IMR-90 (cell line): Measurements from ENCODE around the gene ARF1. TPM values are rescaled to one million over a fixed set of nuclear protein-coding genes. Genes with fewer than 3 reads are reported as not detected.

Experiments used
- ATAC-seq: fragments of 200-7000 bp; cut with Tn5 transposase; 2 replicates; pipeline ENCODE4 v1.9.1; 2020; ENCODE audit warnings: low read depth, mild to moderate bottlenecking, moderate library complexity
- BruUV-seq: library from RNA; stranded (reverse); fragments of 400-500 nt; replicated peaks from 2 replicates; lab custom pipeline; 2021; lab: Mats Ljungman, UMichigan
- CTCF ChIA-PET: fragments of 300-600 bp; formaldehyde crosslinking; extraction: SDS; loops from one replicate; lab custom pipeline; 2021; ENCODE audit warnings: antibody characterized with exemption; lab: Yijun Ruan, JAX
- POLR2A ChIA-PET: fragments of 300-600 bp; sonication (Branson Sonifier 250); formaldehyde crosslinking; loops from one replicate; lab custom pipeline; 2022; ENCODE audit warnings: antibody characterized with exemption; ENCODE audit not compliant: unreplicated experiment; lab: Charles Lee
- DNase-seq: peaks from one replicate; pipeline ENCODE4 v3.0.0; 2013
- H2AFZ ChIP-seq: replicated peaks from 2 replicates; pipeline ENCODE3; 2013; ENCODE audit warnings: low read length, mild to moderate bottlenecking; ENCODE audit not compliant: poor library complexity
- H2AK5ac ChIP-seq: 2 replicates; pipeline ENCODE4 v1.6.1; 2013; ENCODE audit warnings: low read depth, low read length, inconsistent platforms
- H2AK9ac ChIP-seq: replicated peaks from 2 replicates; pipeline ENCODE3; 2013; ENCODE audit warnings: mild to moderate bottlenecking, low read depth, low read length, moderate library complexity; ENCODE audit not compliant: poor library complexity
- H2BK120ac ChIP-seq: 2 replicates; pipeline ENCODE4 v1.6.1; 2013; ENCODE audit warnings: low read depth, low read length, inconsistent platforms
- H2BK15ac ChIP-seq: 3 replicates; pipeline ENCODE4 v1.6.1; 2013; ENCODE audit warnings: low read depth, low read length, inconsistent platforms
- H2BK20ac ChIP-seq: 2 replicates; pipeline ENCODE4 v1.6.1; 2013; ENCODE audit warnings: low read depth, mild to moderate bottlenecking, inconsistent platforms, low read length, moderate library complexity
- H2BK5ac ChIP-seq: 2 replicates; pipeline ENCODE4 v1.6.1; 2013; ENCODE audit warnings: mild to moderate bottlenecking, low read depth, low read length, inconsistent platforms; ENCODE audit not compliant: poor library complexity, severe bottlenecking
- H3K14ac ChIP-seq: replicated peaks from 2 replicates; pipeline ENCODE4 v1.6.1; 2013; ENCODE audit warnings: low read depth, low read length, inconsistent platforms
- H3K18ac ChIP-seq: 2 replicates; pipeline ENCODE4 v1.6.1; 2013; ENCODE audit warnings: low read depth, low read length, control low read depth
- H3K23ac ChIP-seq: 2 replicates; pipeline ENCODE4 v1.6.1; 2013; ENCODE audit warnings: low read depth, low read length, inconsistent platforms
- H3K27ac ChIP-seq: 2 replicates; pipeline ENCODE4 v1.5.1; 2013; ENCODE audit warnings: mild to moderate bottlenecking, control low read depth, low read length; ENCODE audit not compliant: insufficient read depth
- H3K27me3 ChIP-seq: 2 replicates; pipeline ENCODE4 v1.6.1; 2013; ENCODE audit warnings: low read length; ENCODE audit not compliant: control insufficient read depth, insufficient read depth
- H3K36me3 ChIP-seq: 2 replicates; pipeline ENCODE4 v1.6.1; 2013; ENCODE audit warnings: low read length, mixed read lengths; ENCODE audit not compliant: control insufficient read depth, insufficient read depth
- H3K4ac ChIP-seq: 2 replicates; pipeline ENCODE4 v1.6.1; 2013; ENCODE audit warnings: low read depth, low read length, inconsistent platforms
- H3K4me1 ChIP-seq: 2 replicates; pipeline ENCODE4 v1.6.1; 2013; ENCODE audit warnings: low read length, mixed read lengths; ENCODE audit not compliant: control insufficient read depth, insufficient read depth
- H3K4me2 ChIP-seq: 2 replicates; pipeline ENCODE4 v1.6.1; 2013; ENCODE audit warnings: low read depth, mild to moderate bottlenecking, control low read depth, low read length, moderate library complexity
- H3K4me3 ChIP-seq: 2 replicates; pipeline ENCODE4 v1.5.1; 2013; ENCODE audit warnings: low read depth, mild to moderate bottlenecking, control low read depth, low read length, moderate library complexity; ENCODE audit not compliant: insufficient read depth
- H3K56ac ChIP-seq: 2 replicates; pipeline ENCODE4 v1.6.1; 2013; ENCODE audit warnings: low read length, inconsistent platforms; ENCODE audit not compliant: insufficient read depth; ENCODE audit errors: extremely low read depth
- H3K79me1 ChIP-seq, 2 experiments: 2 replicates each; pipeline ENCODE4 v1.6.1; 2013; ENCODE audit warnings: low read length in 2 of 2, inconsistent platforms in 1 of 2, low read depth in 1 of 2
- H3K9ac ChIP-seq: 2 replicates; pipeline ENCODE4 v1.6.1; 2013; ENCODE audit warnings: low read depth, low read length, control low read depth
- H3K9me1 ChIP-seq: 2 replicates; pipeline ENCODE4 v1.6.1; 2013; ENCODE audit warnings: low read length, inconsistent platforms; ENCODE audit not compliant: insufficient read depth
- H3K9me3 ChIP-seq: 2 replicates; pipeline ENCODE4 v1.6.1; 2013; ENCODE audit warnings: low read length; ENCODE audit not compliant: control insufficient read depth, insufficient read depth
- H4K20me1 ChIP-seq: 2 replicates; pipeline ENCODE4 v1.6.1; 2013; ENCODE audit warnings: low read length, inconsistent platforms; ENCODE audit not compliant: insufficient read depth
- H4K5ac ChIP-seq: 2 replicates; pipeline ENCODE4 v1.6.1; 2013; ENCODE audit warnings: mild to moderate bottlenecking, low read depth, low read length, control low read depth
- H4K8ac ChIP-seq, 2 experiments: 2 replicates each; pipeline ENCODE4 v1.6.1; 2013; ENCODE audit warnings: low read depth in 2 of 2, low read length in 2 of 2, control low read depth in 1 of 2, inconsistent platforms in 1 of 2
- H4K91ac ChIP-seq: 2 replicates; pipeline ENCODE4 v1.6.1; 2013; ENCODE audit warnings: low read depth, low read length, inconsistent platforms; ENCODE audit not compliant: insufficient read depth
- BHLHE40 ChIP-seq: fragments of 150-350 bp; IDR thresholded peaks from 2 replicates; pipeline ENCODE4 v1.6.1; 2016; ENCODE audit warnings: mild to moderate bottlenecking, low read depth, low read length
- CEBPB ChIP-seq: IDR thresholded peaks from 2 replicates; pipeline ENCODE4 v1.6.1; 2012; ENCODE audit warnings: low read depth, low read length, improper control_type of control experiment
- CTCF ChIP-seq: conservative IDR thresholded peaks from 2 replicates; pipeline ENCODE4 v1.5.1; 2012; ENCODE audit warnings: mild to moderate bottlenecking, low read depth, low read length, improper control_type of control experiment
- ELK1 ChIP-seq: fragments of 150-350 bp; IDR thresholded peaks from 2 replicates; pipeline ENCODE4 v1.6.1; 2016; ENCODE audit warnings: low read depth, mild to moderate bottlenecking, low read length, moderate library complexity, borderline replicate concordance
- FOS ChIP-seq: fragments of 150-350 bp; IDR thresholded peaks from 2 replicates; pipeline ENCODE4 v1.6.1; 2016; ENCODE audit warnings: low read depth, low read length
- MAFK ChIP-seq: IDR thresholded peaks from 2 replicates; pipeline ENCODE4 v1.6.1; 2012; ENCODE audit warnings: low read depth, low read length, improper control_type of control experiment
- NFE2L2 ChIP-seq: fragments of 150-350 bp; IDR thresholded peaks from 2 replicates; pipeline ENCODE4 v1.6.1; 2016; ENCODE audit warnings: low read depth, mild to moderate bottlenecking, low read length
- RCOR1 ChIP-seq: IDR thresholded peaks from 2 replicates; pipeline ENCODE4 v1.6.1; 2012; ENCODE audit warnings: mild to moderate bottlenecking, low read length, improper control_type of control experiment; ENCODE audit not compliant: insufficient replicate concordance
- RFX5 ChIP-seq: IDR thresholded peaks from 2 replicates; pipeline ENCODE4 v1.8.0; 2012; ENCODE audit warnings: low read depth, mild to moderate bottlenecking, low read length, moderate library complexity
- SMC3 ChIP-seq: fragments of 150-350 bp; IDR thresholded peaks from 2 replicates; pipeline ENCODE4 v1.6.1; 2016; ENCODE audit warnings: low read depth, mild to moderate bottlenecking, antibody characterized with exemption, low read length, moderate library complexity
- WGBS, 2 experiments: methylation state at CpG; one replicate each; pipeline versions ENCODE4 v1.1.5 to v1.1.7; 2013; ENCODE audit warnings: missing lambda C conversion rate in 2 of 2; ENCODE audit not compliant: insufficient read length in 1 of 2; ENCODE audit errors: extremely low coverage in 2 of 2; 5-methylcytosine and 5-hydroxymethylcytosine counted together
- dilution Hi-C: fragments of 300-500 bp; cut with HindIII; formaldehyde crosslinking; loops from one replicate; pipeline ENCODE4 v1.14.3; 2018; ENCODE audit warnings: low sequenced_read_pairs; ENCODE audit not compliant: unreplicated experiment
- in situ Hi-C: fragments of 300-500 bp; cut with MboI; formaldehyde crosslinking; loops from 3 replicates; pipeline ENCODE4 v1.14.3; 2019; ENCODE audit warnings: low sequenced_read_pairs, inconsistent platforms, mixed read lengths
- intact Hi-C: fragments of 100-400 bp; cut with micrococcal nuclease; formaldehyde crosslinking; loops from 2 replicates; pipeline ENCODE4 v1.10.0; 2022
- polyA plus RNA-seq, 3 experiments: library from polyadenylated mRNA; depleted of rRNA; stranded (reverse); fragments of >200 nt; gene quantifications; 2 replicates each; pipeline ENCODE4 v1.2.3, GENCODE V29; 2012; ENCODE audit warnings: low replicate concordance in 1 of 3
- total RNA-seq: library from RNA; depleted of rRNA; stranded (reverse); fragments of >200 nt; gene quantifications from 2 replicates; pipeline ENCODE4 v1.2.3, GENCODE V29; 2012

Gene ARF1
- total and polyA plus RNA-seq, 2 of the 4 experiments (the other 2 are of a cell fraction) = 330 to 1,100 TPM

GRCh38 chr1:228092342-228093049 is 10.0 kb downstream of the ARF1 start:
- H3K9me1 ChIP-seq = peaks cover 46% of the 10 kb centered on the region
- no peak overlapping the region for H2AK9ac ChIP-seq
- ChIA-PET POLR2A (no interaction called here), CTCF (interaction anchor here (0.7 kb wide), 1 partner anchor 94 kb away, joined by 3 read pairs; no protein-coding TSS in a partner anchor)
- no peak for ATAC-seq
- H3K4ac ChIP-seq = no peak overlapping the region
- H2BK15ac ChIP-seq = no peak overlapping the region
- H3K36me3 ChIP-seq = peaks cover 39% of the 10 kb centered on the region
- H3K9ac ChIP-seq = no peak overlapping the region
- dilution Hi-C loops = no loop called here
- no peak overlapping the region for H3K4me3 ChIP-seq
- H4K5ac ChIP-seq = no peak overlapping the region
- H3K14ac ChIP-seq = no peak overlapping the region
- H3K4me2 ChIP-seq = no peak overlapping the region
- intact Hi-C loops = no loop called here
- no peak overlapping the region for H2BK5ac ChIP-seq
- TF ChIP-seq MAFK (no peak), CEBPB (no peak), CTCF (no peak), RFX5 (no peak), ELK1 (no peak), FOS (no peak), BHLHE40 (no peak), NFE2L2 (no peak), RCOR1 (no peak), SMC3 (no peak)
- BruUV-seq = no TSS peak
- H3K18ac ChIP-seq = no peak overlapping the region
- H3K56ac ChIP-seq = no peak overlapping the region
- DNase-seq = no peak
- H4K20me1 ChIP-seq = peaks cover 100% of the 10 kb centered on the region
- peaks cover 21% of the 10 kb centered on the region for H3K4me1 ChIP-seq
- peaks cover 9% of the 10 kb centered on the region; the same call in 1 of the 2 replicates for H3K9me3 ChIP-seq
- no peak overlapping the region for H2AK5ac ChIP-seq
- no peak overlapping the region for H3K23ac ChIP-seq
- 96% methylated on average over 5 of the region's 11 CpGs; no CpG with 5 or more reads in 1 of the 2 experiments for WGBS, 2 experiments
- H4K8ac ChIP-seq = no peak overlapping the region
- no peak overlapping the region for H4K91ac ChIP-seq
- no peak overlapping the region for H3K27ac ChIP-seq
- H2AFZ ChIP-seq = no peak overlapping the region
- peaks cover 0 to 52% of the 10 kb centered on the region in 2 experiments; a peak in 2 of 4 replicates for H3K79me1 ChIP-seq
- no peak overlapping the region for H2BK120ac ChIP-seq
- in situ Hi-C loops = no loop called here
- no peak overlapping the region for H2BK20ac ChIP-seq
- H3K27me3 ChIP-seq = no peaks in the 10 kb centered on the region
